Vagina (tissue), 2 donors: ENCODE results near the gene PCGF2. TPM values are rescaled to one million over a fixed set of nuclear protein-coding genes. Genes with fewer than 3 reads are reported as not detected.

Experiments used
- DNase-seq, 2 donors: peaks; one replicate each; pipeline ENCODE4 v3.0.0-alpha.2; 2017; ENCODE audit errors: extremely low spot score in 2 of 2
- H3K27ac ChIP-seq: fragments of 200-600 bp; sonication (generic); one replicate; pipeline ENCODE4 v1.5.1; 2019
- H3K27me3 ChIP-seq: fragments of 200-600 bp; sonication (generic); one replicate; pipeline ENCODE4 v1.5.1; 2019
- H3K36me3 ChIP-seq, 2 donors: fragments of 200-600 bp; sonication (generic); one replicate each; pipeline ENCODE4 v1.5.1; 2017 to 2019
- H3K4me1 ChIP-seq: fragments of 200-600 bp; sonication (generic); one replicate; pipeline ENCODE4 v1.5.1; 2019
- H3K4me3 ChIP-seq, 2 donors: fragments of 200-600 bp; sonication (generic); 1 replicate in 1 of 2; 2 replicates in 1 of 2; pipeline ENCODE4 v1.5.1; 2016 to 2019
- H3K9me3 ChIP-seq: fragments of 200-600 bp; sonication (generic); one replicate; pipeline ENCODE4 v1.5.1; 2019
- CTCF ChIP-seq, 3 experiments: fragments of 450-650 bp in 2 of 3; fragments of 200-600 bp in 1 of 3; sonication (generic) in 1 of 3; IDR thresholded peaks; one replicate each; pipeline ENCODE4 v1.5.1; 2017 to 2019; ENCODE audit warnings: antibody characterized with exemption in 3 of 3, mild to moderate bottlenecking in 2 of 3, moderate library complexity in 2 of 3
- POLR2A ChIP-seq, 2 donors: fragments of 450-650 bp; IDR thresholded peaks; one replicate each; pipeline ENCODE4 v1.6.1; 2017; ENCODE audit warnings: antibody characterized with exemption in 2 of 2, mild to moderate bottlenecking in 2 of 2, moderate library complexity in 2 of 2
- POLR2AphosphoS5 ChIP-seq, 2 donors: sonication (generic); formaldehyde crosslinking; IDR thresholded peaks; one replicate each; pipeline ENCODE4 v1.9.0; 2017; ENCODE audit warnings: antibody characterized with exemption in 2 of 2, mild to moderate bottlenecking in 2 of 2, low read depth in 1 of 2; ENCODE audit not compliant: insufficient read depth in 1 of 2
- intact Hi-C: fragments of 100-400 bp; cut with DNase I; formaldehyde crosslinking; loops from one replicate; pipeline ENCODE4 v1.15.1; 2023
- total RNA-seq: library from RNA; depleted of rRNA; stranded (reverse); fragments of >200 nt; gene quantifications from one replicate; pipeline ENCODE4 v1.2.3, GENCODE V29; 2016

Gene PCGF2
- total RNA-seq, 1 donor from 2014 or later: 25.8 TPM

GRCh38 chr17:38766341-38766740 is 18.2 kb upstream of the PCGF2 start:
- Histone ChIP-seq H3K27me3 (no peaks in the 10 kb centered on the region), H3K27ac (no peak overlapping the region), H3K4me1 (no peaks in the 10 kb centered on the region), H3K9me3 (no peaks in the 10 kb centered on the region), H3K4me3 (no peak overlapping the region), H3K36me3 (peaks cover 0 to 87% of the 10 kb centered on the region in 2 donors)
- TF ChIP-seq CTCF (IDR thresholded peaks at IDR 0.05): no peak
- TF ChIP-seq POLR2AphosphoS5 (IDR thresholded peaks at IDR 0.05; ENCODE audit: insufficient read depth in 1 of 2, low read depth in 1 of 2): no peak
- TF ChIP-seq POLR2A (IDR thresholded peaks at IDR 0.05): no peak
- intact Hi-C loops: no loop called here
- no peak for DNase-seq

GRCh38 chr17:38762231-38762630 is 14.1 kb upstream of the PCGF2 start:
- Histone ChIP-seq H3K9me3 (no peaks in the 10 kb centered on the region), H3K4me3 (no peak overlapping the region), H3K27ac (no peak overlapping the region), H3K36me3 (peaks cover 0 to 88% of the 10 kb centered on the region in 2 donors), H3K27me3 (no peaks in the 10 kb centered on the region), H3K4me1 (no peaks in the 10 kb centered on the region)
- TF ChIP-seq POLR2A (IDR thresholded peaks at IDR 0.05): no peak
- TF ChIP-seq CTCF (IDR thresholded peaks at IDR 0.05): no peak
- TF ChIP-seq POLR2AphosphoS5 (IDR thresholded peaks at IDR 0.05; ENCODE audit: insufficient read depth in 1 of 2, low read depth in 1 of 2): no peak
- intact Hi-C loops: no loop called here
- no peak for DNase-seq

GRCh38 chr17:38761612-38762011 is 13.5 kb upstream of the PCGF2 start:
- H3K4me3 ChIP-seq: no peak overlapping the region
- TF ChIP-seq CTCF (IDR thresholded peaks at IDR 0.05): no peak
- no peak for TF ChIP-seq POLR2A (IDR thresholded peaks at IDR 0.05)
- TF ChIP-seq POLR2AphosphoS5 (IDR thresholded peaks at IDR 0.05; ENCODE audit: insufficient read depth in 1 of 2, low read depth in 1 of 2): no peak
- H3K27me3 ChIP-seq: no peaks in the 10 kb centered on the region
- no peaks in the 10 kb centered on the region for H3K9me3 ChIP-seq
- no peak for DNase-seq
- H3K27ac ChIP-seq: no peak overlapping the region
- peaks cover 0 to 85% of the 10 kb centered on the region in 2 donors for H3K36me3 ChIP-seq
- H3K4me1 ChIP-seq: no peaks in the 10 kb centered on the region
- intact Hi-C loops: no loop called here

- TF ChIP-seq CTCF (IDR thresholded peaks at IDR 0.05) (no peak), POLR2AphosphoS5 (IDR thresholded peaks at IDR 0.05; ENCODE audit: insufficient read depth in 1 of 2, low read depth in 1 of 2) (no peak)
- Histone ChIP-seq H3K4me3 (peak overlapping the region; percentile 83 to 91), H3K9me3 (no peaks in the 10 kb centered on the region), H3K27ac (peak overlapping the region; percentile 81), H3K4me1 (peaks cover 52% of the 10 kb centered on the region), H3K36me3 (peaks cover 0 to 34% of the 10 kb centered on the region in 2 donors), H3K27me3 (no peaks in the 10 kb centered on the region)
- intact Hi-C loops: loop anchor here (5.0 kb wide), 1 partner anchor 44 kb away; the partner anchor contains the start of gene PIP4K2B
- no peak for DNase-seq
These were observed 5.0 kb upstream of the PCGF2 start for GRCh38 chr17:38753071-38753506.

- Histone ChIP-seq H3K4me3 (peak within 1 kb of the TSS; percentile 83 to 91), H3K4me1 (peaks cover 56% of the 10 kb centered on the region), H3K27me3 (no peaks in the 10 kb centered on the region), H3K9me3 (no peaks in the 10 kb centered on the region), H3K36me3 (peaks cover 0 to 28% of the 10 kb centered on the region in 2 donors), H3K27ac (peak within 1 kb of the TSS; percentile 81)
- intact Hi-C loops: loop anchor here (5.0 kb wide), 1 partner anchor 45 kb away; the partner anchor contains the start of gene PIP4K2B
- TF ChIP-seq POLR2AphosphoS5 (IDR thresholded peaks at IDR 0.05; ENCODE audit: insufficient read depth in 1 of 2, low read depth in 1 of 2) (peak; percentile 84 to 98), CTCF (IDR thresholded peaks at IDR 0.05) (peak in 1 of 3 experiments; percentile 9), POLR2A (IDR thresholded peaks at IDR 0.05) (no peak)
- DNase-seq: peak in 1 of 2 donors; percentile 100
These were observed 4.4 kb upstream of the PCGF2 start, which contains the start of gene PSMB3 for GRCh38 chr17:38752308-38753070. TSS of gene PSMB3 (plus strand) at chr17:38752741. CDS start at chr17:38752827, 86 bp downstream.
